Epithelial cell of esophagus (primary cell): Measurements from ENCODE around the gene SLC2A14.
"Not testable (repeated sequence)": the region's sequence is repeated elsewhere in the genome, so short reads cannot be mapped to it uniquely, and the experiment has no call there.

Experiments
- DNase-seq: peaks from one replicate; pipeline ENCODE4 v3.0.0; 2010; ENCODE audit warnings: low read depth
- H3K4me3 ChIP-seq: 2 replicates; pipeline ENCODE4 v1.5.1; 2011; ENCODE audit warnings: mild to moderate bottlenecking, low read length, control low read depth
- TF ChIP-seq, protein P1 (sequence below): IDR thresholded peaks from 2 replicates; pipeline ENCODE4 v1.5.1; 2011; ENCODE audit warnings: low read depth, mild to moderate bottlenecking, low read length, control low read depth, inconsistent platforms; ENCODE audit not compliant: insufficient read depth; ENCODE audit errors: missing control alignments

The SLC2A14 gene

DNA sequence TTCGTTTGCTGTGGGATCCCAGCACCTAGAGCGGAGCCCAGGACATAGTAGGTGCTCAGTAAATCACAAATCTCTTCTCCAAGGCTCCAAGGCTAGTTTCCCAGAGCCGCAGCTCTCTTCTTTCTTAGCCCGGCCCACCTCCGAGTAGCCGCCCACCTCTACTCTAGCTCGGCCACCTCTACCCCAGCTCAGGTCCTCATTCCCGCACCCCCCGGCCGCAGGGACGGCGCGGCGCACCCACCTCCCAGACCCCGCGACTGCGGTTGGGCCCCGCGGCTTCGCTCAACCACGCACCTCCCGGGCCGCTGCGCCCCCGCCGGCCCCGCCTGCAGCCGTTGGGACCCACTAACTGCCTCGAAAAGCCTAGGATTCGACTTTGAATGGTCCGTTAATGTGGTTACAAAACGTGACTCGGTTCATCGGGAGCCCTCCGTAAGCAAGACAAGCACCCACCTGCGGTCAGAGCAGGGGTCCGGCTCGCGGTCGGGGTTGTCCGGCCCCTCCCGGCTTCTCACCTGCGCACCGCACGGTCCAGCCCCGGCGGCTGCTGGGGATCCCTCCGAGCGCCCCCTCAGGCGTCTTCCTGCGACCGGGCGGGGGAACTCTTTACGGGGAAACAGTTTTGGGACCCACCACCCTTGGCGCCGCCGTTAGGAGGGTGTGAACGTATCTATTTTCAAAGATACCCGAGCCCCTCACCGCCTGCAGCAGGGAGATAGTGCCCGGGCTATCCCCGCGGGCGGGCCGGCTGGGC, at the start of gene SLC2A14:
Gene SLC2A14 (minus strand): TSS at position 350 of the 754 bp plus-strand sequence. CDS start 3,035 bp downstream, outside the sequence.
- no peak for DNase-seq
- no peak within 1 kb of the TSS for H3K4me3 ChIP-seq
- TF ChIP-seq, protein P1, sequence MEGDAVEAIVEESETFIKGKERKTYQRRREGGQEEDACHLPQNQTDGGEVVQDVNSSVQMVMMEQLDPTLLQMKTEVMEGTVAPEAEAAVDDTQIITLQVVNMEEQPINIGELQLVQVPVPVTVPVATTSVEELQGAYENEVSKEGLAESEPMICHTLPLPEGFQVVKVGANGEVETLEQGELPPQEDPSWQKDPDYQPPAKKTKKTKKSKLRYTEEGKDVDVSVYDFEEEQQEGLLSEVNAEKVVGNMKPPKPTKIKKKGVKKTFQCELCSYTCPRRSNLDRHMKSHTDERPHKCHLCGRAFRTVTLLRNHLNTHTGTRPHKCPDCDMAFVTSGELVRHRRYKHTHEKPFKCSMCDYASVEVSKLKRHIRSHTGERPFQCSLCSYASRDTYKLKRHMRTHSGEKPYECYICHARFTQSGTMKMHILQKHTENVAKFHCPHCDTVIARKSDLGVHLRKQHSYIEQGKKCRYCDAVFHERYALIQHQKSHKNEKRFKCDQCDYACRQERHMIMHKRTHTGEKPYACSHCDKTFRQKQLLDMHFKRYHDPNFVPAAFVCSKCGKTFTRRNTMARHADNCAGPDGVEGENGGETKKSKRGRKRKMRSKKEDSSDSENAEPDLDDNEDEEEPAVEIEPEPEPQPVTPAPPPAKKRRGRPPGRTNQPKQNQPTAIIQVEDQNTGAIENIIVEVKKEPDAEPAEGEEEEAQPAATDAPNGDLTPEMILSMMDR = no peak

DNA sequence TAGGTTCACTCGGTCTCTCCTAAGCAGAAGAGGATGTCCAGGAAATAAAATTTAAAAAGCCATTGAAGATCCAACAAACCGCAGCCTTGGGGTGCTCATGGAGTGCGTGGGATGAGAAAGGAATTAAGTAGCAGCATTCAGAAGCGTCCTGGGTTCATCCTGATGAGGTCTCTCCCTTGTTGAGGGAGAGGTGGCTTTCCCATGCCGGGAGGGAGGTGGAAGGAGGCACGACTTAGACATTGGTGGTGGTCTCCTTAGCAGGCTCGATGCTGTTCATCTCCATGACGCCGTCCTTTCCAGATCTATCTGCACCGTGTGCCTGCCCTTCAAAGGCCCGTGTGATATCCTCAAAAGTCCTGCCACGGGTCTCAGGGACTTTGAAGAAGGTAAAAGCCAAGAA, 48.5 kb upstream of the SLC2A14 start:
- H3K4me3 ChIP-seq, DNase-seq: not testable (repeated sequence)

DNA sequence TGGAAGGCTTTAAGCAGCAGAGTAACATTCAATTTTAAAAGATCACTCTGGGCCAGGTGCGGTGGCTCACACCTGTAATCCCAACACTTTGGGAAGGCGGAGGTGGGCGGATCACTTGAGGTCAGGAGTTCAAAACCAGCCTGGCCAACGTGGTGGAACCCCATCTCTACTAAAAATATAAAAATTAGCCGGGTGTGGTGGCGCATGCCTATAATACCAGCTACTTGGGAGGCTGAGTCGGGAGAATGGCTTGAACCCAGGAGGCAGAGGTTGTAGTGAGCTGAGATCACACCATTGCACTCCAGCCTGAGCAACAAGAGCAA, 45.5 kb upstream of the SLC2A14 start:
- not testable (repeated sequence) for DNase-seq, H3K4me3 ChIP-seq

DNA sequence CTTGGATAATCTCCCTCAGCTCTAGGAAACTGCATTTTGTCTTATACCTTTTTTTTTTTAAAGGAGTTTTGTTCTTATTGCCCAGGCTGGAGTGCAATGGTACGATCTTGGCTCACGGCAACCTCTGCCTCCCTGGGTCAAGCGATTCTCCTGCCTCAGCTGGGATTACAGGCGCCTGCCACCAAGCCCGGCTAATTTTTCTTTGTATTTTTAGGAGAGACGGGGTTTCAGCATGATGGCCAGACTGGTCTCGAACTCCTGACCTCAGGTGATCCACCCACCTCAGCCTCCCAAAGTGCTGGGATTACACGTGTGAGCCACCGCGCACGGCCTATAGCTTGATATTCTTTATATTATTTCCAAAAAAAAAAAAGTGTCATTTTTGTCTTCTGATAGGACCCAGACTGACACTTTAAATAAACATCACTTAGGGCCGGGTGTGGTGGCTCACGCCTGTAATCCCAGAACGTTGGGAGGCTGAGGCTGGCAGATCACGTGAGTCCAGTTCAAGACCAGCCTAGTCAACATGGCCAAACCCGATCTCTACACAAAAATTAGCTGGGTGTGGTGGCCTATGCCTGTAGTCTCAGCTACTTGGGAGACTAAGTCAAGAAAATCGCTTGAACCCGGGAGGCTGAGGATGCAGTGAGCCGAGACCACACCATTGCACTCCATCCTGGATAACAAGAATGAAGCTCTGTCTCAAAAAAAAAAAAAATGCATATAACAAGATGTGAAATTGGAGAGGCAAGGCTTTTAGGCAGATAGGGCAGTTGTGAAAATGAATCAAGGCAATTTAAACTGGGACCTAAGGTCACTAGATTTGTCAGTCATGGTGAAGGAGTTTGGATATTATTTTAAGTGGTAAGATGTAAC, 44.9 kb upstream of the SLC2A14 start:
- no peak overlapping the region for H3K4me3 ChIP-seq
- no peak for DNase-seq
- TF ChIP-seq, protein P1 = no peak

DNA sequence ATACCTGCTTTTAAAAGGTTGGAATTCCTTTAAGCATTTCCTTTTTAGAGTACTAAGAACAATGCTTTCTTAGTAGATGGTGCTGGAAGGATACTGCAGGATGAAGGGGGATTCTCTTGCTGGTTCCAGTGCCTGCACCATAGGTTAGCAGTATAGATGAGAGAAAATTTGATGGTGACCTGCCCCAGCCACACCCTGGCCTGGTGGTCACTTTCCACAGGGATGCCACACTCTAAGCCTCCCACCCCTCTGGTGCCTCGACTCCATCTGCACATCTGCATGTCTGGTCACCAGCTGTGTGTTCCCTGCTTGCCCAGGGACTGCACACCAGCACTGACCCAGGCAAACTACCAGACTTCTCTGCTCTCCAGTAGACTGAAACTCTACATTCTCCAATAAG, 44.2 kb upstream of the SLC2A14 start:
- H3K4me3 ChIP-seq = no peak overlapping the region
- DNase-seq = no peak
- TF ChIP-seq, protein P1 = no peak

DNA sequence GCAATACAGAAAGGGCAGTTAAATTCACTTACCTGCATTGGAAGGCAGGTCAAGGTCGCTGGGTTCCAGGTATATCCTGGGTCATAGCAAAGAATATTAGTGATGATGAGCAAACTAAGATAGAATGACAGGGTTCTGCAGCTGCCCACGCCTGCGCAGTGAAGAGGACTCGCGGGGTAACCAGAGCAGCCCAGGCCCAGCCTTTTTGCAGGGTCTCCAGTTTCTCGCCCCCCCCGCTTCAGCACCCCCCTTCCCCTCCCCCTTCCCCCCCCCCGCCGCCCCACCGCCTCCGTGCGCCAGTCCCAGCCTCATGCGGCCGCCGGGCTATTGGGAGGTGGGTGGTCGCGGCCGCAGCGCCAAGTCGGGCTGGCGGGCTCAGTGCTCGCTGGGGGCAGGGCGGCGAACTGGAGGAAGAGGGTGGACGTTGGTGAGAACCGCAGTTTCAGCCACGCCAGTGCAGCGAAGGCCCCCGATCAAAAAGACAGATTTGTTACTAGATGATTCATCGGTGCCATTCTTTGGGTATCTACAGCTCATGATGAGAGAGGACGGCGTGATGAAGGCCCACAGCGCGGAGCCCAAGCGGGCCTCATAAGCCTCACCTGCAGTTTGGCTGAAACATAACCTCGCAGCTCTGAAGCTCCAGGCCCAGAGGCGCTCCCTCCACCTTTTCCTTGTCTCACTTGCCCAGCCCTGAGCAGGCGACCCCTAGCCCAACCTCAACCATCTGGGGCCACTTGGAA, 43.1 kb upstream of the SLC2A14 start:
- DNase-seq = peak; percentile 13
- H3K4me3 ChIP-seq = no peak overlapping the region

DNA sequence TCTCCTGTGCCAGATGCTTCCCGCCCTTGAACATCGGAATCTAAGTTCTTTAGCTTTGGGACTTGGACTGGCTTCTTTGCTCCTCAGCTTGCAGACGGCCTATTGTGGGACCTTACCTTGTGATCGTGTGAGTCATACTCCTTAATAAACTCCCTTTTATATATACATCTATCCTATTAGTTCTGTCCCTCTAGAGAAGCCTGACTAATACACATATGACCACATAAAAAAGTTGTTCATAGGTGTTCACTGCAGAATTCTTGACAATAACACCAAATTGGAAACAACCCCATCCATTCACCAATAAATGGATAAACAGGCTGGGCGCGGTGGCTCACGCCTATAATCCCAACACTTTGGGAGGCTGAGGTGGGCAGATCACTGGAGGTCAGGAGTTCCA, 37.4 kb upstream of the SLC2A14 start:
- H3K4me3 ChIP-seq = not testable (repeated sequence)
- peak; percentile 24 for DNase-seq

More for the DNA sequence above, 43.1 kb upstream of the SLC2A14 start:
- TF ChIP-seq, protein P1 = no peak

DNA sequence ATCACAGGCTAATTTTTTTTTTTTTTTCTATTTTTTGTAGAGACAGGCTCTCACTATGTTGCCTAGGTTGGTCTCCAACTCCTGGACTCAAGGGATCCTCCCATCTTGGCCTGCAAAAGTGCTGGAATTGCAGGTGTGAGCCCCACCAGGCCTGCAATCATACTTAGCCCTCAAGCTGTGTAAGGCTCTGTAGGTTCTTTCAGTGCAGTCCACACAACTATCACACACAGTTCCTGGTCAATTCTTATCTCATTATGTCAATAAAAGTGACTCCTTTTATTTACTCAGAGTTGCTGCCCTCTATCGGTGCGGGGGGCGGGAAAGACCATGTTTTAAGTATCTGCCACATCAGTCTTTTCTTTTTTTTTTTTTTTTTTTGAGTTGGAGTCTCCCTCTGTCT, 34.3 kb upstream of the SLC2A14 start:
- H3K4me3 ChIP-seq = no peak overlapping the region
- TF ChIP-seq, protein P1 = peak; percentile 27
- DNase-seq = peak; percentile 42

DNA sequence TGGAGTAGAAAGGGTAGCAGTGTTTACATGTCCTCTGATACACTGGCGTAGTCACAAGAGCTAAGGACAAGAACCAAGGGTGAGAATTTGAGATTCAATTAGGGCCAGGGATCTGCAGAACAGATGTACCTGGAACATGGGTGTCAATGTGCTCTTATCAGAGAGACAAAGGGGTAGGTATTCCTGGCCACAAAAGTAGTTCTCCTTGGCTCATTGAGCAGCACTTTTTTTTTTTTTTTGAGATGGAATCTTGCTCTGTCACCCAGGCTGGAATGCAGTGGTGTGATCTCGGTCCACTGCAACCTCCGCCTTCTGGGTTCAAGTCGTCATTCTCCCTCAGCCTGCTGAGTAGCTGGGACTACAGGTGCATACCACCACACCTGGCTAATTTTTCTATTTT, 33.6 kb upstream of the SLC2A14 start:
- DNase-seq, H3K4me3 ChIP-seq: not testable (repeated sequence)

DNA sequence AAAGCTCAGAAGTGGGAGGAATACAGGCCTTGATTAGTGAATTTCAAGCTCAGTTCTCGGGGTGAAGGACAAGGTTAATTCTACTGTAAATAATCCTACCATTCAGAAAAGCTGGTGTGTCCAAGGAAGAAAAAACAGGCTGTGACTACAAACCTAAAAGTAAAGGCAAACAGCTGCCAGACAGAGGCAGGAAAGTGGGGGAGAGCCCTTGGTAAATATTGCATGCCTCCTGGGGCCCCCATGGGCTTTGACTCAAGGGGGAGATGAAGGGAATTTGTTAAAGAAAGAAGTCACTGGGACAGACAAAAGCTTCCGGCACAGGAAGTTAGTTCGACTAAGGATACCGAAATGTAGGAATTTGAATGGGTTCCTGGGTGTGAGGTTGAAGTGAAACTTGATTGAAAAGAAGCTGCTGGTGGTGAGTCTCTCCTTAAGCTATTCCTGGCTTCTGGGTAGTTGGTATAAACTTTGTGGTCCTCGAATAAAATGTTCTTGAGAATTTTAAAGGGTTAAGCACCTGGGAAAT, 32.9 kb upstream of the SLC2A14 start:
- DNase-seq, H3K4me3 ChIP-seq: not testable (repeated sequence)
